Pancreas (tissue), 10 donors: ENCODE results near the gene INS. TPM values are rescaled to one million over a fixed set of nuclear protein-coding genes. Genes with fewer than 3 reads are reported as not detected.

ENCODE experiments used
- ATAC-seq, 4 donors: fragments of 200-7000 bp; cut with Tn5 transposase; one replicate each; pipeline versions ENCODE4 v1.8.0 to v1.9.1; 2020; ENCODE audit warnings: mild to moderate bottlenecking in 4 of 4, moderate library complexity in 4 of 4
- DNase-seq, 6 donors: peaks; one replicate each; pipeline ENCODE4 v3.0.0-alpha.2; 2020
- FAIRE-seq: peaks from 2 replicates; lab custom pipeline; 2012; peaks lifted over from hg19 to GRCh38; lab: Jason Lieb, UNC
- H3K27ac ChIP-seq, 4 donors: fragments of 200-600 bp; sonication (generic); 1 replicate in 3 of 4; 2 replicates in 1 of 4; pipeline versions ENCODE4 v1.5.0 to v1.8.0; 2020
- H3K27me3 ChIP-seq, 4 donors: fragments of 200-600 bp; one replicate each; pipeline ENCODE4 v1.8.0; 2021
- H3K36me3 ChIP-seq, 3 donors: fragments of 200-600 bp; sonication (generic) in 1 of 3; one replicate each; pipeline versions ENCODE4 v1.5.0 to v1.8.0; 2020 to 2021
- H3K4me1 ChIP-seq, 3 donors: fragments of 200-600 bp; one replicate each; pipeline ENCODE4 v1.8.0; 2021
- H3K4me3 ChIP-seq, 4 donors: fragments of 200-600 bp; sonication (generic) in 2 of 4; one replicate each; pipeline versions ENCODE4 v1.5.0 to v1.8.0; 2020 to 2021
- H3K9me3 ChIP-seq, 4 donors: fragments of 200-600 bp; one replicate each; pipeline ENCODE4 v1.8.0; 2021
- WGBS, 2 donors: extraction: QIAGEN DNeasy Blood & Tissue Kit; methylation state at CpG; one replicate each; pipeline ENCODE4 v1.1.7; 2013; 5-methylcytosine and 5-hydroxymethylcytosine counted together
- intact Hi-C, 3 donors: fragments of 100-400 bp; cut with DNase I; formaldehyde crosslinking; loops; one replicate each; pipeline versions ENCODE4 v1.11.1 to v1.14.2; 2022
- polyA plus RNA-seq, 2 donors: library from polyadenylated mRNA; stranded (reverse); fragments of 200-250 nt; gene quantifications; one replicate each; pipeline ENCODE4 v1.2.3, GENCODE V29; 2013
- total RNA-seq, 6 donors: library from RNA; stranded (reverse); fragmentation: NEBNext Ultra II Directional in 4 of 6; extraction: Animal tissue kit (Norgen Biotek cat#: 25700) in 4 of 6; gene quantifications; one replicate each; pipeline versions ENCODE4 v1.2.1 to v1.2.4, GENCODE V29; 2021 to 2023
- TF ChIP-seq, protein P1 (sequence below), 4 donors: fragments of 200-600 bp; sonication (generic) in 3 of 4; IDR thresholded peaks; one replicate each; pipeline versions ENCODE4 v1.5.0 to v1.8.0; 2021; ENCODE audit warnings: antibody characterized with exemption in 4 of 4
- donor health status: healthy with polysubstance abuse.
- donor health status: DM: no; HTN: no; CAD: no; lungs with moderate emphysema.
- donor health status: DM: no; HTN: no; CAD: no.
- donor health status: control.
- donor health status: control.
- donor health status: Bipolar disorder and iron deficiency.
- donor health status: DM: yes; HTN: yes; CAD: no.
- donor health status: DM: no; HTN: no; CAD: no.
- donor health status: DM: no; HTN: no; CAD: no.
- donor health status: DM: yes; HTN: yes; CAD: no.

Gene INS
- over 10,000 TPM in 1 of 6 donors, 1,000 to 10,000 TPM in 5; 1,425 to 13,046 (median 4,747) TPM for total RNA-seq
- over 10,000 TPM; 71,280 to 145,342 TPM for polyA plus RNA-seq

DNA sequence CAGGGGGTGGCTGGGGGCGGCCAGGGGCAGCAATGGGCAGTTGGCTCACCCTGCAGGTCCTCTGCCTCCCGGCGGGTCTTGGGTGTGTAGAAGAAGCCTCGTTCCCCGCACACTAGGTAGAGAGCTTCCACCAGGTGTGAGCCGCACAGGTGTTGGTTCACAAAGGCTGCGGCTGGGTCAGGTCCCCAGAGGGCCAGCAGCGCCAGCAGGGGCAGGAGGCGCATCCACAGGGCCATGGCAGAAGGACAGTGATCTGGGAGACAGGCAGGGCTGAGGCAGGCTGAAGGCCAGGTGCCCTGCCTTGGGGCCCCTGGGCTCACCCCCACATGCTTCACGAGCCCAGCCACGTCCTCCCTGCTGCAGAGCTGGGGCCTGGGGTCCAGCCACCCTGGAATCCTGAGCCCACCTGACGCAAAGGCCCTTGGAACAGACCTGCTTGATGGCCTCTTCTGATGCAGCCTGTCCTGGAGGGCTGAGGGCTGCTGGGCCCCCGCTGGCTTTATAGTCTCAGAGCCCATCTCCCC is at the start of gene INS:
INS (minus strand) TSS at position 474 of the 524 bp plus-strand sequence; CDS start at position 236, 238 bp downstream.
- TF ChIP-seq, protein P1, sequence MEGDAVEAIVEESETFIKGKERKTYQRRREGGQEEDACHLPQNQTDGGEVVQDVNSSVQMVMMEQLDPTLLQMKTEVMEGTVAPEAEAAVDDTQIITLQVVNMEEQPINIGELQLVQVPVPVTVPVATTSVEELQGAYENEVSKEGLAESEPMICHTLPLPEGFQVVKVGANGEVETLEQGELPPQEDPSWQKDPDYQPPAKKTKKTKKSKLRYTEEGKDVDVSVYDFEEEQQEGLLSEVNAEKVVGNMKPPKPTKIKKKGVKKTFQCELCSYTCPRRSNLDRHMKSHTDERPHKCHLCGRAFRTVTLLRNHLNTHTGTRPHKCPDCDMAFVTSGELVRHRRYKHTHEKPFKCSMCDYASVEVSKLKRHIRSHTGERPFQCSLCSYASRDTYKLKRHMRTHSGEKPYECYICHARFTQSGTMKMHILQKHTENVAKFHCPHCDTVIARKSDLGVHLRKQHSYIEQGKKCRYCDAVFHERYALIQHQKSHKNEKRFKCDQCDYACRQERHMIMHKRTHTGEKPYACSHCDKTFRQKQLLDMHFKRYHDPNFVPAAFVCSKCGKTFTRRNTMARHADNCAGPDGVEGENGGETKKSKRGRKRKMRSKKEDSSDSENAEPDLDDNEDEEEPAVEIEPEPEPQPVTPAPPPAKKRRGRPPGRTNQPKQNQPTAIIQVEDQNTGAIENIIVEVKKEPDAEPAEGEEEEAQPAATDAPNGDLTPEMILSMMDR (IDR thresholded peaks at IDR 0.05) = no peak
- DNase-seq = no peak
- no peaks in the 10 kb centered on the region for H3K36me3 ChIP-seq
- peak in 2 of 4 donors; percentile 3 to 17 for ATAC-seq
- FAIRE-seq = no peak
- no peak within 1 kb of the TSS for H3K27ac ChIP-seq
- H3K4me3 ChIP-seq = no peak within 1 kb of the TSS
- H3K27me3 ChIP-seq = no peaks in the 10 kb centered on the region
- WGBS, 2 donors = 49% methylated on average over 13 of the region's 13 CpGs
- H3K9me3 ChIP-seq = no peaks in the 10 kb centered on the region
- intact Hi-C loops = no loop called here
- no peaks in the 10 kb centered on the region for H3K4me1 ChIP-seq

DNA sequence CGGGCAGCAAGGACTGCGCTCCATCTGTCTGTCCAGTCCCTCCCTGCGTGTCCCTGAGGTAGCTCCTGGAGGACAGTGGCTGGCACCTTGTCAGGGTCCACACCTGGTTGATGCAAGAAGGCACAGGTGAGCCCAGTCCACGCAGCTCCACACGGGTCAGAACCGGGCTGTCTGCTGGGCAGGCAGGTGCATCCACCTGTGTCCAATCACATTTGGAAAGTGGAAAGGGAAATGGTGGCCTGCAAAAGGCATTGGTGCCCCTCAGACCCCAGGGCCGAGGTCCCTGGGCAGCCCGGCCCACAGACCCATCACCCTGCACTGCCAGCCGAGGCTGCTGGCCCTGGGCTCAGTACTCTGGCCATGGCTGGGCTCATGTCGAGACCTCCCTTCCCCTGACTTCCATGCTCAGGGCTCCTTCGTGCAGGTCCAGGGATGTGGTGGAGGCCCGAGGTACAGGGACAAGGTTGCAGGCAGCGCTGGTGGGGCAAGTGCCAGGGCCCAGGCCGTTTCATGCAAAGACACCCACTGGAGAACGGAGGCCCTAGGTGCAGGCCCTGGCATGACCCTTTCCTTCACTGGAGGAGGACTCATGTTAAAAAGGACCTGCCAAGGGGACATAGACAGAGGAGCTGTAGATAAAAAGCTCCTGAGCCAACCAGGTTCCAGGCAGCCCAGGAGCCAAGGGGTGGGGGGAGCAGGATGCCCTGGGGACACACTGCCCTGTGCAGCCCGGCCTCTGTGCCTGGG is 49.5 kb upstream of the INS start:
- Histone ChIP-seq H3K36me3 (no peaks in the 10 kb centered on the region), H3K4me3 (no peak overlapping the region), H3K4me1 (peaks cover 0 to 12% (median 10%) of the 10 kb centered on the region in 3 donors), H3K27me3 (no peaks in the 10 kb centered on the region), H3K9me3 (no peaks in the 10 kb centered on the region), H3K27ac (peak overlapping the region in 2 of 4 donors; percentile 4 to 25)
- FAIRE-seq (no peak), DNase-seq (peak in 4 of 6 donors; percentile 12 to 70 (median 32)), ATAC-seq (no peak)
- intact Hi-C loops = no loop called here
- TF ChIP-seq, protein P1 (IDR thresholded peaks at IDR 0.05) = no peak
- WGBS, 2 donors = 59 to 64% methylated on average over 16 of the region's 16 CpGs

DNA sequence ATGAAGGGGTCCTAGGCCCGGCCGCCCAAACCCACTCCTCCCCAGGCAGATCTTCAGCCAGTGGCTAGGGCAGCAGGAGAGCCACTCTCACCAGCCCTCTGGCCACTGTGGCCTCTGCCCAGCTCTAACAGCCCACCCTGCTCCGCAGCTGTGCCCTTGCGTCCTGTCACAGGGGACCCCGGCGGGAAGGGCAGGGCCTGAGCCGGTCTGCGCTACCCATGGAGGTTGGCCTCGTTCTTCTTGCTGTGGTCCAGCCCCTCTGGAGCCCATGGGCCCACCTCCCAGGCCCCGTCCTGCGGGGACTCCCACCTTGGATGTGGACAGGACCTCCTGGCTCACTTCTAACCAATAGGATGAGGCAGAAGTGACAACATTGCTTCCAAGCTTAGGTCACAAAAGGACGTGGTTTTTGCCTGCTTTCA is 48.9 kb upstream of the INS start:
- no peaks in the 10 kb centered on the region for H3K36me3 ChIP-seq
- TF ChIP-seq, protein P1 (IDR thresholded peaks at IDR 0.05) = no peak
- intact Hi-C loops = loop anchor here in 1 of 3 donors (5.0 kb wide), 1 partner anchor 72 kb away; no protein-coding TSS in a partner anchor
- peaks cover 0 to 12% (median 10%) of the 10 kb centered on the region in 3 donors for H3K4me1 ChIP-seq
- no peaks in the 10 kb centered on the region for H3K9me3 ChIP-seq
- DNase-seq (peak in 3 of 6 donors; percentile 15 to 71 (median 44)), ATAC-seq (no peak), FAIRE-seq (no peak)
- no peaks in the 10 kb centered on the region for H3K27me3 ChIP-seq
- peak overlapping the region in 1 of 4 donors; percentile 25 for H3K27ac ChIP-seq
- no peak overlapping the region for H3K4me3 ChIP-seq
- 73 to 75% methylated on average over 12 of the region's 12 CpGs for WGBS, 2 donors

DNA sequence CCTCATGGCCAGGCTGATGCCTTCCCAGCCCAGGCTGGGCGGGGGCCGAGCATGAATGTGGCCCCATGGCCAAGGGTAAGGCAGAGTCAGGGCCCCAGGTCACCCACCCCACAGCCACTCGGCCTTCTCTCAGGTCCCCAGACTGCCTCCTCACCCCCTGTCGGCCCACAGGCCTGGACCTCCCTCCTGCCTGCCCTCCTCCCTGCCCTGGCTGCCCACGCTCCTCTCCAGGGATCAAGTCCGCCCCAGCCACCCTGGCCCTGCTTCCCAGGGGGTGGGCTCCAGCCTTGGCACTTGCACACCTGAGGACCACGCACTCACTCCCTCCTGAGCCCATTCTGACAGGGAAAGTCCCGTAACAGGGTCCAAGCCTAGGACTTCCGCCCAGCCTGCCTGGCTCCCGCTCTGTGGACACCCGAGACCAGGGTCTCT is 48.4 kb upstream of the INS start:
- Histone ChIP-seq H3K9me3 (no peaks in the 10 kb centered on the region), H3K27me3 (no peaks in the 10 kb centered on the region), H3K4me1 (peaks cover 0 to 12% (median 10%) of the 10 kb centered on the region in 3 donors), H3K27ac (peak overlapping the region in 2 of 4 donors; percentile 5 to 17), H3K36me3 (no peaks in the 10 kb centered on the region), H3K4me3 (no peak overlapping the region)
- FAIRE-seq = no peak
- TF ChIP-seq, protein P1 (IDR thresholded peaks at IDR 0.05) = no peak
- peak in 3 of 6 donors; percentile 11 to 81 (median 55) for DNase-seq
- intact Hi-C loops = loop anchor here in 1 of 3 donors (5.0 kb wide), 1 partner anchor 73 kb away; no protein-coding TSS in a partner anchor
- ATAC-seq = no peak
- 79 to 84% methylated on average over 10 to 11 of the region's 11 CpGs for WGBS, 2 donors
